Natural killer cell (primary cell): ENCODE measurements around the gene ARFRP1. TPM values are rescaled to one million over a fixed set of nuclear protein-coding genes. Genes with fewer than 3 reads are reported as not detected.
A peak's percentile ranks its signal among the peaks of the same experiment; 100 is the strongest.
"Not testable (repeated sequence)": the region's sequence is repeated elsewhere in the genome, so short reads cannot be mapped to it uniquely, and the experiment has no call there.

ENCODE experiments used
- ATAC-seq, 3 donors: fragments of 150-1000 bp in 2 of 3; fragments of 200-7000 bp in 1 of 3; cut with Tn5 transposase; 1 replicate in 1 of 3; 2 replicates in 2 of 3; pipeline ENCODE4 v1.10.0; 2021; ENCODE audit warnings: mild to moderate bottlenecking in 2 of 3, moderate library complexity in 2 of 3
- DNase-seq, 2 donors: peaks; one replicate each; pipeline versions ENCODE4 v3.0.0 to v3.0.0-alpha.2; 2013 to 2021; ENCODE audit warnings: mixed read lengths in 1 of 2
- H3K27ac ChIP-seq: one replicate; pipeline ENCODE4 v1.5.1; 2013; ENCODE audit warnings: mild to moderate bottlenecking, low read length
- H3K27me3 ChIP-seq: one replicate; pipeline ENCODE4 v1.6.1; 2013; ENCODE audit warnings: low read length; ENCODE audit not compliant: control insufficient read depth, insufficient read depth
- H3K36me3 ChIP-seq: one replicate; pipeline ENCODE4 v1.6.1; 2013; ENCODE audit warnings: low read length; ENCODE audit not compliant: control insufficient read depth, insufficient read depth
- H3K4me1 ChIP-seq: one replicate; pipeline ENCODE4 v1.6.1; 2013; ENCODE audit warnings: low read length; ENCODE audit not compliant: control insufficient read depth, insufficient read depth
- H3K4me3 ChIP-seq: one replicate; pipeline ENCODE4 v1.5.1; 2013; ENCODE audit warnings: low read length
- H3K9me3 ChIP-seq: one replicate; pipeline ENCODE4 v1.6.1; 2013; ENCODE audit warnings: low read length; ENCODE audit not compliant: control insufficient read depth, insufficient read depth
- H3K27ac Mint-ChIP-seq, 2 donors: one replicate each; pipeline ENCODE4 v1.8.0; 2022; ENCODE audit warnings: mild to moderate bottlenecking in 2 of 2, mixed read lengths in 2 of 2, moderate library complexity in 1 of 2
- H3K27me3 Mint-ChIP-seq, 2 donors: one replicate each; pipeline ENCODE4 v1.8.0; 2022; ENCODE audit warnings: low read depth in 2 of 2, mixed read lengths in 2 of 2
- H3K36me3 Mint-ChIP-seq: one replicate; pipeline ENCODE4 v1.8.0; 2022; ENCODE audit warnings: mixed read lengths
- H3K4me1 Mint-ChIP-seq, 2 donors: one replicate each; pipeline ENCODE4 v1.8.0; 2022; ENCODE audit warnings: mixed read lengths in 2 of 2
- H3K4me3 Mint-ChIP-seq: one replicate; pipeline ENCODE4 v1.8.0; 2022; ENCODE audit warnings: mild to moderate bottlenecking, moderate library complexity, mixed read lengths
- H3K9me3 Mint-ChIP-seq, 2 donors: one replicate each; pipeline ENCODE4 v1.8.0; 2022; ENCODE audit warnings: mixed read lengths in 2 of 2
- WGBS: methylation state at CpG from one replicate; pipeline ENCODE4 v1.1.7; 2013; ENCODE audit warnings: missing lambda C conversion rate; ENCODE audit not compliant: insufficient coverage; 5-methylcytosine and 5-hydroxymethylcytosine counted together
- intact Hi-C: fragments of 100-400 bp; cut with micrococcal nuclease; formaldehyde crosslinking; loops from one replicate; pipeline ENCODE4 v1.14.2; 2022
- total RNA-seq, 4 donors: library from RNA; stranded (reverse); fragments of 120-200 nt in 1 of 4; gene quantifications; one replicate each; pipeline versions ENCODE4 v1.2.3 to v1.2.4, GENCODE V29; 2013 to 2022
- TF ChIP-seq, protein P1 (sequence below): fragments of 200-600 bp; IDR thresholded peaks from one replicate; pipeline ENCODE4 v1.8.0; 2022; ENCODE audit warnings: antibody characterized with exemption

Gene ARFRP1
- total RNA-seq, 3 donors from 2014 or later (not counting 1 experiment from before 2014, with no cell fraction given) = 43.9 to 55.8 (median 50.6) TPM

- Histone ChIP-seq H3K4me1 (peaks cover 28% of the 10 kb centered on the region), H3K36me3 (no peaks in the 10 kb centered on the region), H3K27me3 (peaks cover 12% of the 10 kb centered on the region), H3K4me3 (no peak overlapping the region), H3K27ac (no peak overlapping the region), H3K9me3 (no peaks in the 10 kb centered on the region)
- no peaks in the 10 kb centered on the region for H3K9me3 Mint-ChIP-seq
- peak overlapping the region; percentile 85 for H3K4me3 Mint-ChIP-seq
- H3K36me3 Mint-ChIP-seq = no peaks in the 10 kb centered on the region
- peaks cover 0 to 10% of the 10 kb centered on the region in 2 donors for H3K27me3 Mint-ChIP-seq
- H3K27ac Mint-ChIP-seq = no peak overlapping the region
- intact Hi-C loops = no loop called here
- DNase-seq = peak in 1 of 2 donors; percentile 64
- ATAC-seq = no peak
- TF ChIP-seq, protein P1, sequence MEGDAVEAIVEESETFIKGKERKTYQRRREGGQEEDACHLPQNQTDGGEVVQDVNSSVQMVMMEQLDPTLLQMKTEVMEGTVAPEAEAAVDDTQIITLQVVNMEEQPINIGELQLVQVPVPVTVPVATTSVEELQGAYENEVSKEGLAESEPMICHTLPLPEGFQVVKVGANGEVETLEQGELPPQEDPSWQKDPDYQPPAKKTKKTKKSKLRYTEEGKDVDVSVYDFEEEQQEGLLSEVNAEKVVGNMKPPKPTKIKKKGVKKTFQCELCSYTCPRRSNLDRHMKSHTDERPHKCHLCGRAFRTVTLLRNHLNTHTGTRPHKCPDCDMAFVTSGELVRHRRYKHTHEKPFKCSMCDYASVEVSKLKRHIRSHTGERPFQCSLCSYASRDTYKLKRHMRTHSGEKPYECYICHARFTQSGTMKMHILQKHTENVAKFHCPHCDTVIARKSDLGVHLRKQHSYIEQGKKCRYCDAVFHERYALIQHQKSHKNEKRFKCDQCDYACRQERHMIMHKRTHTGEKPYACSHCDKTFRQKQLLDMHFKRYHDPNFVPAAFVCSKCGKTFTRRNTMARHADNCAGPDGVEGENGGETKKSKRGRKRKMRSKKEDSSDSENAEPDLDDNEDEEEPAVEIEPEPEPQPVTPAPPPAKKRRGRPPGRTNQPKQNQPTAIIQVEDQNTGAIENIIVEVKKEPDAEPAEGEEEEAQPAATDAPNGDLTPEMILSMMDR = no peak
- H3K4me1 Mint-ChIP-seq = peaks cover 5 to 12% of the 10 kb centered on the region in 2 donors
- WGBS = 24% methylated on average over 8 of the region's 11 CpGs
These were observed 55.9 kb downstream of the ARFRP1 start for GRCh38 chr20:63651942-63652191.

GRCh38 chr20:63650486-63650885 is 57.3 kb downstream of the ARFRP1 start:
- H3K4me3 Mint-ChIP-seq, H3K36me3 ChIP-seq, ATAC-seq, H3K9me3 Mint-ChIP-seq, DNase-seq, H3K27ac Mint-ChIP-seq, intact Hi-C loops, H3K9me3 ChIP-seq, H3K36me3 Mint-ChIP-seq, H3K4me3 ChIP-seq, H3K27ac ChIP-seq: not testable (repeated sequence)
- Mint-ChIP-seq H3K4me1 (peaks cover 5 to 12% of the 10 kb centered on the region in 2 donors), H3K27me3 (peaks cover 0 to 10% of the 10 kb centered on the region in 2 donors)
- H3K27me3 ChIP-seq = peaks cover 11% of the 10 kb centered on the region
- 91% methylated on average over 20 of the region's 25 CpGs for WGBS
- H3K4me1 ChIP-seq = peaks cover 28% of the 10 kb centered on the region

DNA sequence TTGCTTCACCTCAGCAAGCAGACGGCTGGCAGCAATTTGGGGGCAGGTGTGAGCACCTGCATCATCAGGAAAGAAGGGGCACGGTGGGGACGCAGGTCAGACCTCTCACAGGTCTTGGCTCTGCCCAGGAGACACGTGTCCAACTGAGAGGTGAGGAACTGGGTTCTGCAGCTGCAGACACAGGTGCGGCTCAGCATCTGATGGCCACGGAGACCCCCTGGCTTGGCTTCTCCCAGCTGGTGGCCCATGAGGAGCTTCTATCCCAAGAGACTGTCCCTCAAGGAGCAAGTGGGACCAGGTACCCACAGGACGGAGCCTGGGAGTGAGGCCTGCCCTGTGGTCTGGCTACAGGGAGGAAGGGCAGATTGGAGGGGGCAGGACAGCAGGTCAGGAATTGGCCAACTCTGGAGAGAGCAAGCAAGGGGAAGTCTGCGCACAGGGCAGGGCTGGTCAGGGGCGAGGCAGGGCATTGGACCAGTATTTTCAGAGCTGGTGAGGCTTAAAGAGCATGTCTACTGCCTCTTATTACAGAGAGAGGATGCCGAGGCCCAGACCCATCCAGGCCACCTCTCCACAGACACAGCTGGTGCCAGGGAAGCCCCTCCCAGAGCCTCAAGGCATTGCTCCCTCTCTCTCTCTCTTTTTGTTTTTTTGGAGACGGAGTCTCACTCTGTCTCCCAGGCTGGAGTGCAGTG is 58.7 kb downstream of the ARFRP1 start:
- intact Hi-C loops = no loop called here
- TF ChIP-seq, protein P1 = no peak
- peaks cover 20% of the 10 kb centered on the region for H3K4me1 ChIP-seq
- Mint-ChIP-seq H3K4me3 (no peak overlapping the region), H3K27me3 (peaks cover 0 to 7% of the 10 kb centered on the region in 2 donors), H3K4me1 (peaks cover 5 to 10% of the 10 kb centered on the region in 2 donors), H3K36me3 (no peaks in the 10 kb centered on the region), H3K27ac (no peak overlapping the region), H3K9me3 (no peaks in the 10 kb centered on the region)
- WGBS = 88% methylated on average over 11 of the region's 11 CpGs
- H3K27ac ChIP-seq = no peak overlapping the region
- ATAC-seq = no peak
- H3K27me3 ChIP-seq = peaks cover 2% of the 10 kb centered on the region
- H3K4me3 ChIP-seq = no peak overlapping the region
- no peaks in the 10 kb centered on the region for H3K36me3 ChIP-seq
- DNase-seq = no peak
- H3K9me3 ChIP-seq = no peaks in the 10 kb centered on the region

Other genes starting within 250 kb of the ARFRP1 start
- gene KCNQ2, start 235.3 kb downstream of the ARFRP1 start, total RNA-seq = not detected
- gene EEF1A2, start 208.9 kb downstream of the ARFRP1 start, total RNA-seq = under 1 TPM; 0.14 to 0.86 (median 0.35) TPM
- 100 to 1,000 TPM in 2 of 3 donors, 10 to 100 TPM in 1; 95.5 to 197 (median 159) TPM for gene PPDPF, start 187.2 kb downstream of the ARFRP1 start, total RNA-seq
- under 1 TPM in 2 of 3 donors, not detected in 1; 0.16 to 0.48 TPM for gene PTK6, start 170.6 kb downstream of the ARFRP1 start, total RNA-seq
- under 1 TPM in 2 of 3 donors, not detected in 1; 0.16 to 0.23 TPM for gene SRMS, start 160.2 kb downstream of the ARFRP1 start, total RNA-seq
- under 1 TPM; 0.19 to 0.75 (median 0.25) TPM for gene FNDC11, start 153.8 kb downstream of the ARFRP1 start, total RNA-seq
- 10 to 100 TPM; 85.2 to 90.7 (median 89.4) TPM for gene HELZ2, start 133.7 kb downstream of the ARFRP1 start, total RNA-seq
- 10 to 100 TPM; 11.7 to 15.1 (median 14.6) TPM for gene GMEB2, start 80.9 kb downstream of the ARFRP1 start, total RNA-seq
- 10 to 100 TPM in 1 of 3 donors, 1 to 10 TPM in 2; 6.7 to 12.9 (median 8.3) TPM for gene STMN3, start 54.6 kb downstream of the ARFRP1 start, total RNA-seq
- gene RTEL1, start 49.7 kb downstream of the ARFRP1 start, total RNA-seq = 10 to 100 TPM; 36.3 to 52.0 (median 40.4) TPM
- not detected for gene TNFRSF6B, start 11.3 kb downstream of the ARFRP1 start, total RNA-seq
- gene ZGPAT, start 63 bp upstream of the ARFRP1 start, total RNA-seq = 10 to 100 TPM; 39.3 to 47.7 (median 46.1) TPM
- gene LIME1, start 28.7 kb upstream of the ARFRP1 start, total RNA-seq = 10 to 100 TPM; 86.5 to 94.4 (median 91.7) TPM
- gene SLC2A4RG, start 31.8 kb upstream of the ARFRP1 start, total RNA-seq = 100 to 1,000 TPM in 1 of 3 donors, 10 to 100 TPM in 2; 90.4 to 100 (median 95.5) TPM
- gene ZBTB46, start 123.3 kb upstream of the ARFRP1 start, total RNA-seq = 1 to 10 TPM; 1.1 TPM
- gene ABHD16B, start 153.5 kb upstream of the ARFRP1 start, total RNA-seq = not detected
- 10 to 100 TPM; 36.8 to 47.2 (median 45.1) TPM for gene TPD52L2, start 157.3 kb upstream of the ARFRP1 start, total RNA-seq
- 10 to 100 TPM; 27.5 to 45.1 (median 42.8) TPM for gene DNAJC5, start 187.2 kb upstream of the ARFRP1 start, total RNA-seq
- 10 to 100 TPM; 49.9 to 58.1 (median 49.9) TPM for gene UCKL1, start 248.4 kb upstream of the ARFRP1 start, total RNA-seq